ENCODE measurements around the gene GBA2.
A peak's percentile ranks its signal among the peaks of the same experiment; 100 is the strongest.

The GBA2 gene

GRCh38 chr9:35703906-35704672 is 44.9 kb downstream of the GBA2 start:
- H3K4me3 Mint-ChIP-seq, result no peak overlapping the region
- H3K36me3 Mint-ChIP-seq, result no peaks in the 10 kb centered on the region
- peak overlapping the region; percentile 67 for H3K27ac Mint-ChIP-seq
- ATAC-seq (no peak), DNase-seq (ENCODE audit: low spot score in 2 of 2) (no peak)
- peaks cover 18% of the 10 kb centered on the region for H3K4me1 Mint-ChIP-seq
- H3K9me3 Mint-ChIP-seq, result no peaks in the 10 kb centered on the region

GRCh38 chr9:35702696-35703095 is 46.3 kb downstream of the GBA2 start:
- no peaks in the 10 kb centered on the region for H3K9me3 Mint-ChIP-seq
- no peaks in the 10 kb centered on the region for H3K36me3 Mint-ChIP-seq
- H3K4me3 Mint-ChIP-seq, result no peak overlapping the region
- H3K4me1 Mint-ChIP-seq, result peaks cover 20% of the 10 kb centered on the region
- H3K27ac Mint-ChIP-seq, result peak overlapping the region; percentile 76
- DNase-seq (ENCODE audit: low spot score in 2 of 2) (no peak), ATAC-seq (no peak)

GRCh38 chr9:35700942-35701341 is 48.1 kb downstream of the GBA2 start:
- H3K9me3 Mint-ChIP-seq, result no peaks in the 10 kb centered on the region
- no peak overlapping the region for H3K27ac Mint-ChIP-seq

GRCh38 chr9:35700031-35700430 is 49.0 kb downstream of the GBA2 start:
- H3K9me3 Mint-ChIP-seq, result no peaks in the 10 kb centered on the region
- H3K4me1 Mint-ChIP-seq, result peaks cover 23% of the 10 kb centered on the region
- no peak for ATAC-seq
- DNase-seq (ENCODE audit: low spot score in 2 of 2), result no peak
- no peaks in the 10 kb centered on the region for H3K36me3 Mint-ChIP-seq
- no peak overlapping the region for H3K4me3 Mint-ChIP-seq
- H3K27ac Mint-ChIP-seq, result no peak overlapping the region

More at GRCh38 chr9:35700942-35701341, 48.1 kb downstream of the GBA2 start:
- Mint-ChIP-seq H3K4me3 (no peak overlapping the region), H3K36me3 (no peaks in the 10 kb centered on the region), H3K4me1 (peaks cover 23% of the 10 kb centered on the region)
- no peak for ATAC-seq
- DNase-seq (ENCODE audit: low spot score in 2 of 2), result no peak

GRCh38 chr9:35698231-35698630 is 50.8 kb downstream of the GBA2 start:
- Mint-ChIP-seq H3K4me1 (peaks cover 23% of the 10 kb centered on the region), H3K9me3 (no peaks in the 10 kb centered on the region), H3K27ac (peak overlapping the region; percentile 76), H3K36me3 (peaks cover 3% of the 10 kb centered on the region), H3K4me3 (no peak overlapping the region)
- no peak for ATAC-seq
- no peak for DNase-seq (ENCODE audit: low spot score in 2 of 2)

- peak; percentile 5 for ATAC-seq
These were observed 51.5 kb downstream of the GBA2 start for GRCh38 chr9:35697486-35697885.

GRCh38 chr9:35696520-35697215 is 52.4 kb downstream of the GBA2 start:
- peak; percentile 87 for ATAC-seq
- Mint-ChIP-seq H3K4me1 (peaks cover 24% of the 10 kb centered on the region), H3K36me3 (peaks cover 10% of the 10 kb centered on the region), H3K4me3 (no peak overlapping the region), H3K27ac (peak overlapping the region; percentile 76), H3K9me3 (no peaks in the 10 kb centered on the region)
- DNase-seq (ENCODE audit: low spot score in 2 of 2), result peak; percentile 45 to 75

More at GRCh38 chr9:35697486-35697885, 51.5 kb downstream of the GBA2 start:
- peaks cover 18% of the 10 kb centered on the region for H3K4me1 Mint-ChIP-seq
- peaks cover 4% of the 10 kb centered on the region for H3K36me3 Mint-ChIP-seq
- DNase-seq (ENCODE audit: low spot score in 2 of 2), result no peak
- H3K4me3 Mint-ChIP-seq, result no peak overlapping the region
- H3K9me3 Mint-ChIP-seq, result no peaks in the 10 kb centered on the region
- H3K27ac Mint-ChIP-seq, result peak overlapping the region; percentile 76

- peaks cover 31% of the 10 kb centered on the region for H3K4me1 Mint-ChIP-seq
- H3K27ac Mint-ChIP-seq, result peak overlapping the region; percentile 76
- no peak for DNase-seq (ENCODE audit: low spot score in 2 of 2)
- no peaks in the 10 kb centered on the region for H3K9me3 Mint-ChIP-seq
- H3K4me3 Mint-ChIP-seq, result no peak overlapping the region
- no peak for ATAC-seq
- H3K36me3 Mint-ChIP-seq, result peaks cover 12% of the 10 kb centered on the region
These were observed 53.1 kb downstream of the GBA2 start for GRCh38 chr9:35695943-35696401.

GRCh38 chr9:35691757-35692301 is 57.2 kb downstream of the GBA2 start:
- H3K4me3 Mint-ChIP-seq, result peak overlapping the region; percentile 78
- H3K9me3 Mint-ChIP-seq, result no peaks in the 10 kb centered on the region
- peaks cover 44% of the 10 kb centered on the region for H3K4me1 Mint-ChIP-seq
- DNase-seq (ENCODE audit: low spot score in 2 of 2) (no peak), ATAC-seq (no peak)
- H3K27ac Mint-ChIP-seq, result peak overlapping the region; percentile 86
- H3K36me3 Mint-ChIP-seq, result peaks cover 12% of the 10 kb centered on the region

- Mint-ChIP-seq H3K9me3 (no peaks in the 10 kb centered on the region), H3K36me3 (peaks cover 12% of the 10 kb centered on the region), H3K4me1 (peaks cover 39% of the 10 kb centered on the region), H3K27ac (peak overlapping the region; percentile 86), H3K4me3 (peak overlapping the region; percentile 78)
- ATAC-seq, result no peak
- DNase-seq (ENCODE audit: low spot score in 2 of 2), result peak in 1 of 2 donors; percentile 59
These were observed 57.7 kb downstream of the GBA2 start for GRCh38 chr9:35691334-35691650.

- Mint-ChIP-seq H3K27ac (peak overlapping the region; percentile 86), H3K36me3 (peaks cover 12% of the 10 kb centered on the region), H3K4me1 (peaks cover 37% of the 10 kb centered on the region), H3K9me3 (no peaks in the 10 kb centered on the region), H3K4me3 (peak overlapping the region; percentile 78)
- DNase-seq (ENCODE audit: low spot score in 2 of 2), result peak in 1 of 2 donors; percentile 57
- peak; percentile 22 for ATAC-seq
These were observed 58.3 kb downstream of the GBA2 start for GRCh38 chr9:35690614-35691333.

- H3K4me1 Mint-ChIP-seq, result peaks cover 37% of the 10 kb centered on the region
- H3K9me3 Mint-ChIP-seq, result no peaks in the 10 kb centered on the region
- H3K4me3 Mint-ChIP-seq, result peak overlapping the region; percentile 78
- ATAC-seq, result no peak
- peak overlapping the region; percentile 86 for H3K27ac Mint-ChIP-seq
- peaks cover 12% of the 10 kb centered on the region for H3K36me3 Mint-ChIP-seq
- DNase-seq (ENCODE audit: low spot score in 2 of 2), result no peak
These were observed 58.8 kb downstream of the GBA2 start for GRCh38 chr9:35690294-35690613.

- H3K27ac Mint-ChIP-seq, result peak within 1 kb of the TSS; percentile 86
- peaks cover 37% of the 10 kb centered on the region for H3K4me1 Mint-ChIP-seq
- peak within 1 kb of the TSS; percentile 78 for H3K4me3 Mint-ChIP-seq
- ATAC-seq (no peak), DNase-seq (ENCODE audit: low spot score in 2 of 2) (no peak)
- no peaks in the 10 kb centered on the region for H3K9me3 Mint-ChIP-seq
- H3K36me3 Mint-ChIP-seq, result peaks cover 12% of the 10 kb centered on the region
These were observed 59.3 kb downstream of the GBA2 start, which contains the start of gene TPM2 for GRCh38 chr9:35689542-35690293. TPM2 (minus strand) TSS chr9:35689925; CDS start chr9:35689817, 108 bp downstream.

GRCh38 chr9:35688558-35689541 is 60.2 kb downstream of the GBA2 start:
- no peak overlapping the region for H3K27ac Mint-ChIP-seq
- no peaks in the 10 kb centered on the region for H3K9me3 Mint-ChIP-seq
- DNase-seq (ENCODE audit: low spot score in 2 of 2), result no peak
- ATAC-seq, result peak; percentile 87
- H3K4me3 Mint-ChIP-seq, result peak overlapping the region; percentile 78
- peaks cover 12% of the 10 kb centered on the region for H3K36me3 Mint-ChIP-seq
- peaks cover 37% of the 10 kb centered on the region for H3K4me1 Mint-ChIP-seq
